ENCODE measurements around the gene DNAH8.

DNAH8 gene

DNA sequence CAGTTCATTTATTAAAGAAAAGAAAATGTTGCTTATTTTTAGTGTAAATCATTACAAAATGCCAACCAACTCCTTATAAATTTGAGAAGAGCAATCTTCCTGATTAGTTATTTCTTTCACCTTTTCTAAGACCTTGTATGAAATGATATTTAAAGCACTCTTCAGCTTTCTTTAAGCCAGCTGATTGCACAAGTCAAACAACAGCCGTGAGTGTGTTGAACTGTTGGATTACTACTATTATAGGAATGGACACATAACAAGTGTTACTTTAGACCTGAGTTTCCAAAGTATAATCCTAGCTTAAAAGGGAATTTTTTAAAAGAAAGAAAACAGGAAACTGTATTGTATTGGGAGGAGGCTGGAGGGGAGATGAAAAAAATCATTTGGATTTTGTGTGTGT is 306.7 kb downstream of the DNAH8 start:
- H3K27me3 ChIP-seq (ENCODE audit: insufficient read depth, low read length) = no peaks in the 10 kb centered on the region
- H3K36me3 ChIP-seq (ENCODE audit: control insufficient read depth in 1 of 2, insufficient read depth in 2 of 2, low read length in 2 of 2) = no peaks in the 10 kb centered on the region
- no peak overlapping the region for H3K9ac ChIP-seq (ENCODE audit: low read length)
- H2BK5ac ChIP-seq (ENCODE audit: low read depth, low read length, poor library complexity) = no peak overlapping the region
- no CpG with 5 or more reads among the region's 1 CpG for WGBS (ENCODE audit: extremely low coverage, insufficient coverage, insufficient read length)
- H3K18ac ChIP-seq (ENCODE audit: low read length) = no peak overlapping the region
- H3K27ac ChIP-seq (ENCODE audit: low read depth, low read length) = no peak overlapping the region
- H3K79me2 ChIP-seq (ENCODE audit: control insufficient read depth, insufficient read depth, low read length, poor library complexity) = no peaks in the 10 kb centered on the region
- no peak overlapping the region for H2AFZ ChIP-seq (ENCODE audit: insufficient read depth, low read length, poor library complexity)
- no peak overlapping the region for H4K91ac ChIP-seq (ENCODE audit: low read depth, low read length)
- no peak overlapping the region for H3K4me3 ChIP-seq (ENCODE audit: low read depth, low read length)
- H2BK12ac ChIP-seq (ENCODE audit: low read length) = no peak overlapping the region
- H3K9me3 ChIP-seq (ENCODE audit: insufficient read depth, low read depth, low read length) = peaks cover 1% of the 10 kb centered on the region
- H3K14ac ChIP-seq (ENCODE audit: low read length) = no peak overlapping the region
- no peak overlapping the region for H3K4me2 ChIP-seq (ENCODE audit: low read length)
- H2BK120ac ChIP-seq (ENCODE audit: insufficient read depth, low read length, poor library complexity) = no peak overlapping the region
- H4K12ac ChIP-seq (ENCODE audit: low read depth, low read length) = no peak overlapping the region
- H4K8ac ChIP-seq (ENCODE audit: low read depth, low read length) = no peak overlapping the region
- no peak overlapping the region for H2AK5ac ChIP-seq (ENCODE audit: low read length)
- H3K4ac ChIP-seq (ENCODE audit: low read depth, low read length) = no peak overlapping the region
- H3K4me1 ChIP-seq (ENCODE audit: control insufficient read depth in 1 of 2, insufficient read depth in 2 of 2, low read length in 2 of 2) = no peaks in the 10 kb centered on the region
- no peak overlapping the region for H3K23ac ChIP-seq (ENCODE audit: low read length)
- no peaks in the 10 kb centered on the region for H3K79me1 ChIP-seq (ENCODE audit: low read length)
- no peak for DNase-seq

- Histone ChIP-seq H2AFZ (ENCODE audit: insufficient read depth, low read length, poor library complexity) (no peak overlapping the region), H4K91ac (ENCODE audit: low read depth, low read length) (no peak overlapping the region), H3K23ac (ENCODE audit: low read length) (no peak overlapping the region), H2AK5ac (ENCODE audit: low read length) (no peak overlapping the region), H3K4me1 (ENCODE audit: control insufficient read depth in 1 of 2, insufficient read depth in 2 of 2, low read length in 2 of 2) (no peaks in the 10 kb centered on the region), H3K27ac (ENCODE audit: low read depth, low read length) (no peak overlapping the region), H3K9ac (ENCODE audit: low read length) (no peak overlapping the region), H3K27me3 (ENCODE audit: insufficient read depth, low read length) (no peaks in the 10 kb centered on the region), H3K79me2 (ENCODE audit: control insufficient read depth, insufficient read depth, low read length, poor library complexity) (no peaks in the 10 kb centered on the region), H2BK12ac (ENCODE audit: low read length) (no peak overlapping the region), H4K8ac (ENCODE audit: low read depth, low read length) (no peak overlapping the region), H3K9me3 (ENCODE audit: insufficient read depth, low read depth, low read length) (peaks cover 1% of the 10 kb centered on the region), H3K4ac (ENCODE audit: low read depth, low read length) (no peak overlapping the region), H4K12ac (ENCODE audit: low read depth, low read length) (no peak overlapping the region), H3K36me3 (ENCODE audit: control insufficient read depth in 1 of 2, insufficient read depth in 2 of 2, low read length in 2 of 2) (no peaks in the 10 kb centered on the region), H2BK120ac (ENCODE audit: insufficient read depth, low read length, poor library complexity) (no peak overlapping the region), H3K4me2 (ENCODE audit: low read length) (no peak overlapping the region), H3K79me1 (ENCODE audit: low read length) (no peaks in the 10 kb centered on the region), H3K18ac (ENCODE audit: low read length) (no peak overlapping the region), H2BK5ac (ENCODE audit: low read depth, low read length, poor library complexity) (no peak overlapping the region), H3K4me3 (ENCODE audit: low read depth, low read length) (no peak overlapping the region), H3K14ac (ENCODE audit: low read length) (no peak overlapping the region)
- no CpG with 5 or more reads among the region's 3 CpGs for whole genome bisulfite sequencing (ENCODE audit: extremely low coverage, insufficient coverage, insufficient read length)
- no peak for DNase-seq
These were observed 311.1 kb downstream of the DNAH8 start for GRCh38 chr6:39026175-39026574.

GRCh38 chr6:39029156-39030011 is 314.3 kb downstream of the DNAH8 start:
- Histone ChIP-seq H3K14ac (ENCODE audit: low read length) (no peak overlapping the region), H4K12ac (ENCODE audit: low read depth, low read length) (no peak overlapping the region), H4K8ac (ENCODE audit: low read depth, low read length) (no peak overlapping the region), H3K79me2 (ENCODE audit: control insufficient read depth, insufficient read depth, low read length, poor library complexity) (no peaks in the 10 kb centered on the region), H2BK120ac (ENCODE audit: insufficient read depth, low read length, poor library complexity) (no peak overlapping the region), H3K18ac (ENCODE audit: low read length) (no peak overlapping the region), H3K4me2 (ENCODE audit: low read length) (no peak overlapping the region), H3K36me3 (ENCODE audit: control insufficient read depth in 1 of 2, insufficient read depth in 2 of 2, low read length in 2 of 2) (no peaks in the 10 kb centered on the region), H2BK5ac (ENCODE audit: low read depth, low read length, poor library complexity) (no peak overlapping the region), H2BK12ac (ENCODE audit: low read length) (no peak overlapping the region), H3K27me3 (ENCODE audit: insufficient read depth, low read length) (no peaks in the 10 kb centered on the region), H3K79me1 (ENCODE audit: low read length) (no peaks in the 10 kb centered on the region), H3K9ac (ENCODE audit: low read length) (no peak overlapping the region), H2AFZ (ENCODE audit: insufficient read depth, low read length, poor library complexity) (no peak overlapping the region), H3K9me3 (ENCODE audit: insufficient read depth, low read depth, low read length) (peaks cover 1% of the 10 kb centered on the region), H3K4ac (ENCODE audit: low read depth, low read length) (no peak overlapping the region), H3K27ac (ENCODE audit: low read depth, low read length) (no peak overlapping the region), H2AK5ac (ENCODE audit: low read length) (no peak overlapping the region), H4K91ac (ENCODE audit: low read depth, low read length) (no peak overlapping the region), H3K4me1 (ENCODE audit: control insufficient read depth in 1 of 2, insufficient read depth in 2 of 2, low read length in 2 of 2) (no peaks in the 10 kb centered on the region), H3K23ac (ENCODE audit: low read length) (no peak overlapping the region), H3K4me3 (ENCODE audit: low read depth, low read length) (no peak overlapping the region)
- peak; percentile 6 to 42 for DNase-seq
- no CpG with 5 or more reads among the region's 13 CpGs for WGBS (ENCODE audit: extremely low coverage, insufficient coverage, insufficient read length)

- no peak overlapping the region for H2BK120ac ChIP-seq (ENCODE audit: insufficient read depth, low read length, poor library complexity)
- no peak overlapping the region for H3K4me3 ChIP-seq (ENCODE audit: low read depth, low read length)
- no CpG with 5 or more reads among the region's 9 CpGs for WGBS (ENCODE audit: extremely low coverage, insufficient coverage, insufficient read length)
- no peak overlapping the region for H3K23ac ChIP-seq (ENCODE audit: low read length)
- no peaks in the 10 kb centered on the region for H3K27me3 ChIP-seq (ENCODE audit: insufficient read depth, low read length)
- H3K18ac ChIP-seq (ENCODE audit: low read length) = no peak overlapping the region
- H4K91ac ChIP-seq (ENCODE audit: low read depth, low read length) = no peak overlapping the region
- no peak overlapping the region for H3K9ac ChIP-seq (ENCODE audit: low read length)
- no peak overlapping the region for H3K4me2 ChIP-seq (ENCODE audit: low read length)
- no peak overlapping the region for H3K4ac ChIP-seq (ENCODE audit: low read depth, low read length)
- H4K12ac ChIP-seq (ENCODE audit: low read depth, low read length) = no peak overlapping the region
- H3K36me3 ChIP-seq (ENCODE audit: control insufficient read depth in 1 of 2, insufficient read depth in 2 of 2, low read length in 2 of 2) = no peaks in the 10 kb centered on the region
- no peak overlapping the region for H2BK12ac ChIP-seq (ENCODE audit: low read length)
- no peak overlapping the region for H4K8ac ChIP-seq (ENCODE audit: low read depth, low read length)
- DNase-seq = no peak
- no peaks in the 10 kb centered on the region for H3K79me2 ChIP-seq (ENCODE audit: control insufficient read depth, insufficient read depth, low read length, poor library complexity)
- no peak overlapping the region for H2AK5ac ChIP-seq (ENCODE audit: low read length)
- no peak overlapping the region for H2BK5ac ChIP-seq (ENCODE audit: low read depth, low read length, poor library complexity)
- H3K4me1 ChIP-seq (ENCODE audit: control insufficient read depth in 1 of 2, insufficient read depth in 2 of 2, low read length in 2 of 2) = no peaks in the 10 kb centered on the region
- no peak overlapping the region for H3K14ac ChIP-seq (ENCODE audit: low read length)
- no peak overlapping the region for H3K27ac ChIP-seq (ENCODE audit: low read depth, low read length)
- H3K79me1 ChIP-seq (ENCODE audit: low read length) = no peaks in the 10 kb centered on the region
- no peaks in the 10 kb centered on the region for H3K9me3 ChIP-seq (ENCODE audit: insufficient read depth, low read depth, low read length)
- H2AFZ ChIP-seq (ENCODE audit: insufficient read depth, low read length, poor library complexity) = no peak overlapping the region
These were observed 320.6 kb downstream of the DNAH8 start for GRCh38 chr6:39035681-39036080.

All from trophoblast cell (in vitro differentiated cells and primary cell).